Sigmoid colon (tissue), 3 donors: ENCODE results near the gene NMT1.

Source experiments
- POLR2A ChIP-seq, 2 donors: fragments of 450-650 bp; IDR thresholded peaks; one replicate each; pipeline ENCODE4 v1.6.1; 2016; ENCODE audit warnings: antibody characterized with exemption in 2 of 2, mild to moderate bottlenecking in 2 of 2, moderate library complexity in 2 of 2
- TF ChIP-seq, protein P1 (sequence below), 4 experiments: fragments of 450-650 bp in 3 of 4; fragments of 200-600 bp in 1 of 4; IDR thresholded peaks; one replicate each; pipeline ENCODE4 v1.5.1; 2016 to 2019; ENCODE audit warnings: antibody characterized with exemption in 4 of 4, mild to moderate bottlenecking in 3 of 4, moderate library complexity in 2 of 4

DNA sequence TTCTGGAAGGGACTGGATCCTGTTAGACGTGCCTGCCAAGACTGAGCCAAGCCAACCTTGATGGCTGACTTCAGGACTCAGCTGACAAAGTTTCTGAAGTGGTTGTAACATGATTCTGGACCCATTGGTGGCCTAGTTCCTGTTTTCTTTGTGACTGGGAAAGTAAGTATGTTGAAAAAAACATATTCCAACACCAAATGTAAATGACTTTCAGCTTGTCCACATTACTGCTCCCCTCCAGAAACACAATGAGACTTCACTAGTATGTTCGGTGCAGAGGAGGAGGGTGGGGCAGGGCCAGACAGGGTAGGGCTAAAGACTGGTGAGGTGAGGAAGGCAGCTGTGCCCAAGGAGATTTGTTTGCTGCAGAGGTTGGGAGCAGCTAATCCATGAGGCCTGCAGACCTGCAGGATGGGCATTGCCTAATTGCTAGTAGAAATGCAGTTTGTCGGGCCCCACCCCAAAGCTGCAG, 26.4 kb downstream of the NMT1 start:
- TF ChIP-seq, protein P1, sequence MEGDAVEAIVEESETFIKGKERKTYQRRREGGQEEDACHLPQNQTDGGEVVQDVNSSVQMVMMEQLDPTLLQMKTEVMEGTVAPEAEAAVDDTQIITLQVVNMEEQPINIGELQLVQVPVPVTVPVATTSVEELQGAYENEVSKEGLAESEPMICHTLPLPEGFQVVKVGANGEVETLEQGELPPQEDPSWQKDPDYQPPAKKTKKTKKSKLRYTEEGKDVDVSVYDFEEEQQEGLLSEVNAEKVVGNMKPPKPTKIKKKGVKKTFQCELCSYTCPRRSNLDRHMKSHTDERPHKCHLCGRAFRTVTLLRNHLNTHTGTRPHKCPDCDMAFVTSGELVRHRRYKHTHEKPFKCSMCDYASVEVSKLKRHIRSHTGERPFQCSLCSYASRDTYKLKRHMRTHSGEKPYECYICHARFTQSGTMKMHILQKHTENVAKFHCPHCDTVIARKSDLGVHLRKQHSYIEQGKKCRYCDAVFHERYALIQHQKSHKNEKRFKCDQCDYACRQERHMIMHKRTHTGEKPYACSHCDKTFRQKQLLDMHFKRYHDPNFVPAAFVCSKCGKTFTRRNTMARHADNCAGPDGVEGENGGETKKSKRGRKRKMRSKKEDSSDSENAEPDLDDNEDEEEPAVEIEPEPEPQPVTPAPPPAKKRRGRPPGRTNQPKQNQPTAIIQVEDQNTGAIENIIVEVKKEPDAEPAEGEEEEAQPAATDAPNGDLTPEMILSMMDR (IDR thresholded peaks at IDR 0.05), result no peak
- no peak for TF ChIP-seq POLR2A (IDR thresholded peaks at IDR 0.05)
